Measurements from ENCODE around the gene ALOX5AP. TPM values are rescaled to one million over a fixed set of nuclear protein-coding genes. Genes with fewer than 3 reads are reported as not detected.
A peak's percentile ranks its signal among the peaks of the same experiment; 100 is the strongest.

Gene ALOX5AP
- total RNA-seq, 4 donors from 2014 or later = 4.7 to 21.5 (median 12.7) TPM

DNA sequence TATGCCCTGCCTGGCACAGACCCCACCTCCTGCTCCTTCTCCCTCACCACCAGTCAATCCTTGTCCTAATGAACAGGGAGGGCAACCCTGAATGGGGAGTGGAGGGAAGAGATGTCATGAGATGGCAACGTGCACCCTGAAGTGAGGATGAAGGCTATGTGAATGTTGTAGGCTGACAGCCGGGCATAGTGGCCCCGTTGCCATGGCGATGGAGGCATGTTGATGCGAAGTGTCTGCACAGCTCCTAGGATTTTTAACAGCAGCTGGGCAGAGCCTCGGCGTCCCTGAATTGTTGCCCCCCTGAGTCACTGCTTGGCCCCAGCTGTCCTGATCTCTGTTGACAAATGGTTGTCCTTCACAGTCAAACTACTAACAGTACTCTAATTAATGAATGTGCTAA is 4.8 kb upstream of the ALOX5AP start:
- intact Hi-C loops (cut with DNase I) = no loop called here
- H3K27me3 ChIP-seq = no peaks in the 10 kb centered on the region
- H3K27ac ChIP-seq = no peak overlapping the region
- 38 to 62% methylated on average over 5 to 7 of the region's 7 CpGs for WGBS, 2 donors
- H3K36me3 ChIP-seq = no peaks in the 10 kb centered on the region
- H3K9me3 ChIP-seq = no peaks in the 10 kb centered on the region
- no peak for DNase-seq
- TF ChIP-seq, protein P1, sequence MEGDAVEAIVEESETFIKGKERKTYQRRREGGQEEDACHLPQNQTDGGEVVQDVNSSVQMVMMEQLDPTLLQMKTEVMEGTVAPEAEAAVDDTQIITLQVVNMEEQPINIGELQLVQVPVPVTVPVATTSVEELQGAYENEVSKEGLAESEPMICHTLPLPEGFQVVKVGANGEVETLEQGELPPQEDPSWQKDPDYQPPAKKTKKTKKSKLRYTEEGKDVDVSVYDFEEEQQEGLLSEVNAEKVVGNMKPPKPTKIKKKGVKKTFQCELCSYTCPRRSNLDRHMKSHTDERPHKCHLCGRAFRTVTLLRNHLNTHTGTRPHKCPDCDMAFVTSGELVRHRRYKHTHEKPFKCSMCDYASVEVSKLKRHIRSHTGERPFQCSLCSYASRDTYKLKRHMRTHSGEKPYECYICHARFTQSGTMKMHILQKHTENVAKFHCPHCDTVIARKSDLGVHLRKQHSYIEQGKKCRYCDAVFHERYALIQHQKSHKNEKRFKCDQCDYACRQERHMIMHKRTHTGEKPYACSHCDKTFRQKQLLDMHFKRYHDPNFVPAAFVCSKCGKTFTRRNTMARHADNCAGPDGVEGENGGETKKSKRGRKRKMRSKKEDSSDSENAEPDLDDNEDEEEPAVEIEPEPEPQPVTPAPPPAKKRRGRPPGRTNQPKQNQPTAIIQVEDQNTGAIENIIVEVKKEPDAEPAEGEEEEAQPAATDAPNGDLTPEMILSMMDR (IDR thresholded peaks at IDR 0.05) = no peak
- TF ChIP-seq POLR2A (IDR thresholded peaks at IDR 0.05) = no peak
- H3K4me1 ChIP-seq = no peaks in the 10 kb centered on the region
- H3K4me3 ChIP-seq = no peak overlapping the region

DNA sequence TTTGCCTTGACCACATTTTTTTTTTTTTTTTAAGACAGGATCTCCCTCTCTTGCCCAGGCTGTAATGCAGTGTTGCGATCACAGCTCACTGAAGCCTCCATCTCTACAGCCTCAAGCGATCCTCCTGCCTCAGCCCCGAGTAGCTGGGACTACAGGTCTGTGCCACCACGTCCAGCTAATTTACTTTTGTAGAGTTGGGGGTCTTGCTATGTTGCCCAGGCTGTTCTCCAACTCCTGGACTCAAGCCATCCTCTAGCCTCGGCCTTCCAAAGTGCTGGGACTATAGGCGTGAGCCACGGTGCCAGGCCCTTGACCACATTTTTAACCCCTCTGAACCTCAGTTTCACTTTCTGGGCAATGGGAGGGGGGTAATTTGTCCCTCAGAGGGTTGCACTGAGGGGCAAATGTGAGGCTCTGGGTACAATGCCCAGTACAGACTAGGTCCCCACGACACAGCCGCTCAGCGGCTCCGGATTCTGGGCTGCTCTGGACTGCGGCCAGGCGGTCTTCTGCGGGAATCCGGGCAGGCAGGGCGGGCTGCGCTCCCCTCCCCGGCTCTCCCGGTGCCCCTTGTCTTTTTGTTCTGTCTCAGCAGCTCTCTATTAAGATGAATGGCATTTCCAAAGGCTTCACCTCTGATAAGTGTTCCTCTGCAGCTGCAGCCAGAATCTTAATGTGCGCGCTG is 3.8 kb upstream of the ALOX5AP start:
- Histone ChIP-seq H3K9me3 (no peaks in the 10 kb centered on the region), H3K4me1 (no peaks in the 10 kb centered on the region), H3K27me3 (peaks cover 0 to 4% (median 0%) of the 10 kb centered on the region in 4 donors), H3K4me3 (no peak overlapping the region), H3K36me3 (no peaks in the 10 kb centered on the region), H3K27ac (no peak overlapping the region)
- WGBS, 2 donors = 73 to 85% methylated on average over 8 to 18 of the region's 21 CpGs
- no peak for TF ChIP-seq POLR2A (IDR thresholded peaks at IDR 0.05)
- TF ChIP-seq, protein P1 (IDR thresholded peaks at IDR 0.05) = no peak
- DNase-seq = no peak
- intact Hi-C loops (cut with DNase I) = no loop called here

GRCh38 chr13:30732046-30732390 is 3.3 kb upstream of the ALOX5AP start:
- no peak overlapping the region for H3K4me3 ChIP-seq
- DNase-seq = no peak
- H3K9me3 ChIP-seq = no peaks in the 10 kb centered on the region
- no peak overlapping the region for H3K27ac ChIP-seq
- peaks cover 0 to 4% (median 0%) of the 10 kb centered on the region in 4 donors for H3K27me3 ChIP-seq
- no peak for TF ChIP-seq POLR2A (IDR thresholded peaks at IDR 0.05)
- TF ChIP-seq, protein P1 (IDR thresholded peaks at IDR 0.05) = no peak
- 77 to 96% methylated on average over 9 to 10 of the region's 21 CpGs for WGBS, 2 donors
- H3K4me1 ChIP-seq = no peaks in the 10 kb centered on the region
- intact Hi-C loops (cut with DNase I) = no loop called here
- no peaks in the 10 kb centered on the region for H3K36me3 ChIP-seq

- Histone ChIP-seq H3K27ac (no peak overlapping the region), H3K4me3 (no peak overlapping the region), H3K36me3 (no peaks in the 10 kb centered on the region), H3K27me3 (peaks cover 0 to 4% (median 0%) of the 10 kb centered on the region in 4 donors), H3K4me1 (peaks cover 0 to 5% (median 5%) of the 10 kb centered on the region in 3 donors), H3K9me3 (no peaks in the 10 kb centered on the region)
- DNase-seq = no peak
- intact Hi-C loops (cut with DNase I) = no loop called here
- TF ChIP-seq POLR2A (IDR thresholded peaks at IDR 0.05) = no peak
- TF ChIP-seq, protein P1 (IDR thresholded peaks at IDR 0.05) = no peak
- WGBS, 2 donors = 18 to 30% methylated on average over 1 of the region's 1 CpG
These were observed 904 bp upstream of the ALOX5AP start for GRCh38 chr13:30734439-30734838.

- Histone ChIP-seq H3K27me3 (peaks cover 0 to 4% (median 0%) of the 10 kb centered on the region in 4 donors), H3K27ac (peak overlapping the region in 3 of 4 donors; percentile 27 to 57 (median 51)), H3K36me3 (no peaks in the 10 kb centered on the region), H3K4me1 (peaks cover 0 to 19% (median 8%) of the 10 kb centered on the region in 3 donors), H3K9me3 (no peaks in the 10 kb centered on the region), H3K4me3 (peak overlapping the region in 3 of 4 donors; percentile 29 to 47 (median 31))
- intact Hi-C loops (cut with DNase I) = no loop called here
- no peak for TF ChIP-seq POLR2A (IDR thresholded peaks at IDR 0.05)
- TF ChIP-seq, protein P1 (IDR thresholded peaks at IDR 0.05) = no peak
- WGBS, 2 donors = 68 to 83% methylated on average over 2 of the region's 2 CpGs
- DNase-seq = no peak
These were observed 481 bp downstream of the ALOX5AP start for GRCh38 chr13:30735872-30736175.
